ENCODE results near the gene GBX1.

The GBX1 gene

DNA sequence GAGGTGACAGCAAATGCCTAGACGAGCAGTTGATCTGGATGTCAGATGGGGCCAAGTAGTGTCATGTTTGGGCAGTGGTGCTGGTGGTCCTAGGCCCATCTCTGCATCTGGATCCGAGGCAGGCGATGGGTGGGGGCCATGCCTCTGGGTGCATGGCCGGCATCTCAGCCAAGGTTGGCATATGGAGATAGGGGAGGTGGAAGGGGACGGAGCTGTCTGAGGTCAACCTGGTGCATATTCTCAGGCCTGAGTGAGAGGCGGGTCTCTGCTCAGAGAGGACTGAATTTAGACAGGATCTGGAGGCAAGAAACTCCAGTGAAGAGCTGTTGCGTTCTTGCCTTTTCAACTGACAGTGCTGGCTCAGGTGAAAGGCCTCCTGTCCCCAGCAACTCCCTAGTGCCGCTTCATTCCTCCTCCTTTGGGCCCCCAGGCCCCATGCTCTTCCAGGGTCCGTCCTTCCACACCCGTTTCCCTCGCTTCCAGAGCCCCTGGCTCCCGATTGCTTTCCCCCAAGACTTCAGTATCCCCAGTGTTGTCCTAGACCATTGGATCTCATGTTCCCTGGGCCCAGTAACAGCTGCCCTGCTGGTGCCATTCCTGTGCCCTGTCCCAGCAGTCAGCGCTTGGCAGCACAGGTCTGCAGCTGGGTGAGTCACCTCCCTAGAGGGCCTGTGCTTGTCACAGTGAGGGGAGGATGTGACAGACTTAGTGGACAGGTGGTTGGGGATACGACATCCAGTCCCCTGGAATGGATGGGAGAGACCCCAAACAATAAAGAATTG is 32.6 kb downstream of the GBX1 start:
- H3K4me3 ChIP-seq (ENCODE audit: low read depth, low read length), result no peak overlapping the region
- no peaks in the 10 kb centered on the region for H3K9me3 ChIP-seq
- H3K4me1 ChIP-seq, result peaks cover 4% of the 10 kb centered on the region
- peak; percentile 9 for DNase-seq
- TF ChIP-seq, protein P1, sequence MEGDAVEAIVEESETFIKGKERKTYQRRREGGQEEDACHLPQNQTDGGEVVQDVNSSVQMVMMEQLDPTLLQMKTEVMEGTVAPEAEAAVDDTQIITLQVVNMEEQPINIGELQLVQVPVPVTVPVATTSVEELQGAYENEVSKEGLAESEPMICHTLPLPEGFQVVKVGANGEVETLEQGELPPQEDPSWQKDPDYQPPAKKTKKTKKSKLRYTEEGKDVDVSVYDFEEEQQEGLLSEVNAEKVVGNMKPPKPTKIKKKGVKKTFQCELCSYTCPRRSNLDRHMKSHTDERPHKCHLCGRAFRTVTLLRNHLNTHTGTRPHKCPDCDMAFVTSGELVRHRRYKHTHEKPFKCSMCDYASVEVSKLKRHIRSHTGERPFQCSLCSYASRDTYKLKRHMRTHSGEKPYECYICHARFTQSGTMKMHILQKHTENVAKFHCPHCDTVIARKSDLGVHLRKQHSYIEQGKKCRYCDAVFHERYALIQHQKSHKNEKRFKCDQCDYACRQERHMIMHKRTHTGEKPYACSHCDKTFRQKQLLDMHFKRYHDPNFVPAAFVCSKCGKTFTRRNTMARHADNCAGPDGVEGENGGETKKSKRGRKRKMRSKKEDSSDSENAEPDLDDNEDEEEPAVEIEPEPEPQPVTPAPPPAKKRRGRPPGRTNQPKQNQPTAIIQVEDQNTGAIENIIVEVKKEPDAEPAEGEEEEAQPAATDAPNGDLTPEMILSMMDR (IDR thresholded peaks at IDR 0.05; ENCODE audit: low read depth, low read length), result no peak
- H3K27me3 ChIP-seq, result no peaks in the 10 kb centered on the region
- H3K36me3 ChIP-seq, result peaks cover 70% of the 10 kb centered on the region

DNA sequence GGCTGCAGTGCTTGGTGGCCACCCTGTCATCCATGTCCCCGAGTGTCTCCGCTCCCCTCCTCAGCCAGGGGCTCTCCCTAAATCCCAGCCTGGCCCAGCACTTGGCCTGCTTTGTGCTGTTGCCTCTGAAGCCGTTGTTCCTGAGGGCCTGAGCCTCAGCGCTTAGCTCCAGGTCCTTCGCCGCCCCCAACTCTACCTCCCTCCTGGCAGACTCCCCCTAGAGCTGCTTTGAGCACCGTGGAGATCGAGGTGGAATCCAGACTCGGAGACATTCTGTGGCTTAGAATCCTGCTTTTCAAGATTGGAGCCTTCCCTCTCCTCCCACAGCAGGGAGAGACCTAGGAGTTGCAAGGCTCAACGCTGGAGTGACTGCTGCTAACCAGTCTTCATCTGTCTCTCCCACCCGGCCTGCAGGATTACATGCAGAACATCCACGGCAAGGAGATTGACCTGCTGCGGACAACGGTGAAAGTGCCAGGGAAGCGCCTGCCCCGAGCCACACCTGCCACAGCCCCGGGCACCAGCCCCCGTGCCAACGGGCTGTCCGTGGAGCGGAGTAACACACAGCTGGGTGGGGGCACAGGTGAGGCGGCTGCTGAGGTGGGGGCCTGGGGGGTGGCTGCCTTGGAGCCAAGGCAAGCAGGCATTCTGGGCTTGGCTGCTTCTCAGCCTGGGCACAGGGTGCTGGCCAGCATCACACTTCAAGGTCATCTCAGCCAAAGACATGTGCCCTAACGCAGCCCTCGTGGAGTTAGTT is 33.3 kb downstream of the GBX1 start:
- H3K4me1 ChIP-seq, result peaks cover 4% of the 10 kb centered on the region
- no peaks in the 10 kb centered on the region for H3K9me3 ChIP-seq
- H3K4me3 ChIP-seq (ENCODE audit: low read depth, low read length), result no peak overlapping the region
- H3K27me3 ChIP-seq, result no peaks in the 10 kb centered on the region
- peaks cover 78% of the 10 kb centered on the region for H3K36me3 ChIP-seq
- DNase-seq, result peak; percentile 11
- TF ChIP-seq, protein P1 (IDR thresholded peaks at IDR 0.05; ENCODE audit: low read depth, low read length), result no peak

DNA sequence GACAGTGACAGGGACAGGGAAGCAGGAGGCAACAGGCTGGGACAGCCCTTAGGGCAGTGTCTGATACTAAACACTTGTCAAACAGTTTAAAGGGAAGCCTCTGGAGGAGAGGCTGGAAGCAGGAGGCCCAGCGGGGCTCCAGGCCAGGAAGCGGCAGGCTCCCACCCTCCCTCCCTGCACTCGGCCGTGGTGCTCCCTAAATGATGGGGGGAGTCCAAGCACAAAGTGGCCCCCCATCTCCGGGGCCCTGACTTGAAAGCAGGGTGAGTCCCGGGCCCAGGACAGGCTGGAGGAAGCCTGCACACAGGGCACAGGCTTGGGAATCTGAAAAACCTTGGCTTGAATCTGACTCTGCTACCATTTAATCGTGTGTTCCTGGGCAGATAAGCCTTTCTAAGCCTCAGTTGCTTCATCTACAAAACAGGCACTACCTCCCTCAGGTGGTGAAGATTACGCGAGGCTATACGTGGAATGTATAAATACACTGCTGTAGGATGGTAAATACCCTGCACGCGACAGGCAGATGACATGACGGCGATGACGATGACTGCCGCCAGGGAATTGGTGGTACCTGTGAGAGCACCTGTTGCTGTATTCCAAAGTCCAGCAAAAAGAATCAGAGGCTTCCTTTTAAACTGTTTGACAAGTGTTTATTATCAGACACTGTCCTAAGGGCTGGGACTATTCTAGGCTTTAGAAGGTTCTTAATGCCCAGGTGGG is 34.1 kb downstream of the GBX1 start:
- Histone ChIP-seq H3K27me3 (no peaks in the 10 kb centered on the region), H3K4me3 (ENCODE audit: low read depth, low read length) (no peak overlapping the region), H3K4me1 (peaks cover 4% of the 10 kb centered on the region), H3K36me3 (peaks cover 85% of the 10 kb centered on the region), H3K9me3 (no peaks in the 10 kb centered on the region)
- TF ChIP-seq, protein P1 (IDR thresholded peaks at IDR 0.05; ENCODE audit: low read depth, low read length), result no peak
- DNase-seq, result no peak

GRCh38 chr7:151132461-151133205 is 34.9 kb downstream of the GBX1 start:
- H3K4me1 ChIP-seq, result peaks cover 4% of the 10 kb centered on the region
- DNase-seq, result no peak
- H3K27me3 ChIP-seq, result no peaks in the 10 kb centered on the region
- no peak overlapping the region for H3K4me3 ChIP-seq (ENCODE audit: low read depth, low read length)
- TF ChIP-seq, protein P1 (IDR thresholded peaks at IDR 0.05; ENCODE audit: low read depth, low read length), result no peak
- H3K36me3 ChIP-seq, result peaks cover 90% of the 10 kb centered on the region
- no peaks in the 10 kb centered on the region for H3K9me3 ChIP-seq

DNA sequence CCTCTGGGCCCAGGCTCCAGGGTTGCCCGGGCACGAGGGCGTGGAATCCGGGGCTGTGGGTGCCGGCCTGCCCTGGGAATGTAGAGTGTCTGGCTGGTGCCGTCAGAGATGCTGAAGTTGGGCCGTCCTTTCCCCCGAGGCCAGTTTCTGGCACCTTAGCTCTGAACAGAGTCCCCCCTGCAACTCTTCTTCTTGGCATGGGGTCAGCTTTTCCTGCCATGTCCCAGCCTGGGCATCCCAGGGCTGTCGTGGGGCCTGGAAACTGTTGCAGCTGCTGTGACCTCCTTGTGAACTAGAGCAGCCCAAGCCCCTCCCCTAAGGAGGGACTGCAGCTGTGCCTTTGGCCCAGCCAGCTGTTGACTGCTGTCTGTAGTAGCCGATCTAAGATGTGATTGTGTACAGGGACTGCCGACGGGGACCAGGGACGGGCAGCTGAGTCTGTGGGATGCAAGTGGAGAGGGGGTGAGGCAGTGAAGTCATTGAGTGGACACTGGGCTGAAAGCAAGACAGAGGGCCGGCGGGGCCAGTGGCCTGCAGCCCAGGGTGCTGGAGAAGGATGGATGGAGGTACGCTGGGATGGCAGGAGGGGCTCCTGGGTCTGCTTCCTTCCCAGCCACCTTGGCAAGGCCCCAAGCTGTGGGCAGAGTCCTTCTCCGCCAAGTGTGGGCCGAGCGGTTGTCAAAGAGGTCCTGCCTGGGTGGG is 35.8 kb downstream of the GBX1 start:
- Histone ChIP-seq H3K9me3 (no peaks in the 10 kb centered on the region), H3K4me1 (peaks cover 4% of the 10 kb centered on the region), H3K27me3 (no peaks in the 10 kb centered on the region), H3K36me3 (peaks cover 88% of the 10 kb centered on the region), H3K4me3 (ENCODE audit: low read depth, low read length) (no peak overlapping the region)
- TF ChIP-seq, protein P1 (IDR thresholded peaks at IDR 0.05; ENCODE audit: low read depth, low read length), result no peak
- no peak for DNase-seq

Data from BE2C (cell line).